ENCODE measurements around the gene TPCN1.
A peak's percentile ranks its signal among the peaks of the same experiment; 100 is the strongest.

TPCN1 gene

GRCh38 chr12:113262710-113263109 is 41.4 kb downstream of the TPCN1 start:
- no peak for DNase-seq (ENCODE audit: low spot score)

GRCh38 chr12:113263431-113263963 is 42.2 kb downstream of the TPCN1 start:
- no peak for DNase-seq (ENCODE audit: low spot score)

DNA sequence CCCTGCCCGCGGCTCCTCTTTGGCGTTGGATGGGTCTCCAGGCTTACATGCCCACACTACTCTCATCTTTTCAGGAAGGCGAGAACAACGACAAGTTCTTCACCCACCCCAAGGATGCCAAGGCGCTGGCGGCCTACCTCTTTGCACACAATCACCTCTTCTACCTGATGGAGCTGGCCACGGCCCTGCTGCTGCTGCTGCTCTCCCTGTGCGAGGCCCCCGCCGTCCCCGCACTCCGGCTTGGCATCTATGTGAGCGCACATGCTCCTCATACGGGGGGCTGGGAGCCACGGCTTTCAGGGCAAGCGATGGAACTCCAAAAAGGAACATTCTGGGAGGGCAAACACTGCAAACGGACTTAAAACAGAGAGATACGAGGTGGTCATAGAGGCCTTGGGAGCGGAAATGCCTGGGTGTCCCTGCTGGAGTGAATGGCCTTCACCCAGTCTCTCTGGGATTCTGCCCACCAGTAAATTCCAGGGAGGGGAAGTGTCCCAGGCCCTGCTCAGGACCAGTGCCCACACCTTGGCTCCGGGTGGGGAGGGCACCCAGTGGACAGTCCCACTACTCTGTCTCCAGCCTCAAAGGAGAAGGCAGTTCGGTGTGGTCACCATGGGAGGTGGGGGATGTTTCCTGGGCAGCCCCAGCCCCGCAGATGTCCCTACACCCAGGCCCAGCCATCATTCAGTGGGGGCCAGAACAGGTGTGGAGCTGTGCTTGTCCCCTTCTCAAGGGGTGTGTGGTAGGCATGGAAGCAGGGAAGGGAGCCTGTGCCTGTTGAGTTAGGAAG is 45.0 kb downstream of the TPCN1 start:
- no peak for DNase-seq (ENCODE audit: low spot score)

DNA sequence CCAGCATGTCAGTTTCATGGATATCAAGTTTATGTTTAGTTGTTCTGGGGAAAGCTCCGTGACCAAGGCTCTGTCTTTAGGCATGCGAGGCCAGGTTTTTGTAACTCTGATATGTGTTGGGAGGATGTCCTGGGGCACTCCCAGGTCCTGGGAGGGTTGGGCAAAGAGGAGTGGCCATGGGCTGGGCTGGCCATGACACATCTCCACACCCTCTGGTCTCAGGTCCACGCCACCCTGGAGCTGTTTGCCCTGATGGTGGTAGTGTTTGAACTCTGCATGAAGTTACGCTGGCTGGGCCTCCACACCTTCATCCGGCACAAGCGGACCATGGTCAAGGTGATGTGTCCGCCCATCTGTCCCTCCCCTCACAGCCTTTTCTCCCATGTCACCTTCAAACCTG is 46.4 kb downstream of the TPCN1 start:
- no peak for DNase-seq (ENCODE audit: low spot score)

DNA sequence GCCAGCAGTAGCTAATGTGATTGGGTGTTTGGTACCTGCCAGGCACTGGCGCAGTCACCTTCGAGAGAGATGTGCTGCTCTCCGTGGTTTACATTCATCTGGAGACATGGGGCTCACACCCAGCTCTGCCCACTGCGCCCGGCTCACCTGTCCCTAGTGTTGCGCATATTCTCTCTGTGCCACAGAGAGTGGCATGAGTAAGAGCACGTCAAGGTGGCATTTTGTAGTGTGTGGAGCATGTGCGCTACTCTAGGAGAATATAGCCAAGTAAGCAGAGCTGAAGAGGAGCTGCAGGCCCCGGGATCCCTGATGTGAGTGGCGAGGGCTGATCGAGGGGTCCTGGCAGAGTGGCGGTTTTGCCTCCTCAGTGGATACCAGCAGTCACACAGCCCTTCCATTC is 46.9 kb downstream of the TPCN1 start:
- DNase-seq (ENCODE audit: low spot score): no peak

DNA sequence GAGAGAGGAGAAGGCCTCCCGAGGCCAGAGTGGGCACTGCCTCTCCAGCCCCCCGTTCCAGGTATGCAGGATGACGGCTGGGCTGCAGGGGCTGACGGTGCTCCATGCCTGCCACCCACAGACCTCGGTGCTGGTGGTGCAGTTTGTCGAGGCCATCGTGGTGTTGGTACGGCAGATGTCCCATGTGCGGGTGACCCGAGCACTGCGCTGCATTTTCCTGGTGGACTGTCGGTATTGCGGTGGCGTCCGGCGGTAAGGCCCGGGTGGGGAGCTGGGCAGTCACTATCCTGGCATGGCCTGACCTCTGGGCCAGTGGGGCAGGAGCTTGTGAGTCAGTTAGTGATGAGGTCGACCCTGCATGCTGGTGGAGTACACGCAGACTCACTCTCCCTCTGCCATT is 47.4 kb downstream of the TPCN1 start:
- no peak for DNase-seq (ENCODE audit: low spot score)

GRCh38 chr12:113269257-113269943 is 48.1 kb downstream of the TPCN1 start:
- DNase-seq (ENCODE audit: low spot score): no peak

DNA sequence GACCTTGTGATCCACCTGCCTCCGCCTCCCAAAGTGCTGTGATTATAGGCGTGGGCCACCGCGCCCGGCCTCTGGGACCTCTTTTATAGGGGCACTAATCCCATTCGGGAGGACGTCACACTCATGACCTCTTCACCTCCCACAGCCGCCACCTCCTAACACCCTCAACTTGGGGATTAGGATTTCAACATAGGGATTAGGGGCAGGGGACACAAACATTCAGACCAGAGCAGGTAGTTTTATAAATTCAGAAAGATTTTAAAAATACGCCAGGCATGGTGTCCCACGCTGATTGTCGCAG is 49.4 kb downstream of the TPCN1 start:
- DNase-seq (ENCODE audit: low spot score): no peak

GRCh38 chr12:113271466-113271852 is 50.2 kb downstream of the TPCN1 start:
- no peak for DNase-seq (ENCODE audit: low spot score)

DNA sequence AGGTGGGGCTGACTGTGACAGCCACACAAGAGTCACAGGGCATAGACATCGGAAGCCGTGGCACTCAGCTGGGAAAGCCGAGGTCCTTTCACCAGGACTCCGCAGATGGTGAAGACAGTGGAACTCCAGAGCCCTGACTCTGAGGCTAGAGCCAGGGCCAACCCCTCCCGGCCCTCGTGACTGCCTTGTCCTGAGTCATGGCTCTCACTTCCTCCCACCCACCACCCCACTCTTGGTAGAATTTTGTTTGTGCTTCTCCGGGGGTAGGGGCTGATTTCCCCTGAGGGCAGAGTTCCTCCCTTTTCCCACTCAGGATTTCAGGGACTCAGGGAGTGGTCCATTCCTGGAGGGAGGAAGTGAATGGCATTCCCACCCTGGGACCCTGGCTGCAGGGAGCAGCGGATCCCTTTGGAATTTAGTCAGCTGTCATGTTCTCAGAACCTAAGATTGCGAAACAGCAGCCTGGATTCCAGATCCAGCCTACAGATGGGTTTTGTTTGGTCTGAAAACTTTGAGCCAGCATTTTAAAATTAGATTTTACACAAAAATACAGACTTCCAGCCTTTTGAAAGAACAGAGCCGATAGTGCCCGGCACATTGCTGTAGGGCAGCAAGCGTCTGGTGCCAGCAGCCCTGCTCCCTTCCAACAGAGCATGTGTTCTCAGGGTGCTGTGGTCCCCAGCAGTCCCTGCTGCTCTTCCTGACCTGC is 50.7 kb downstream of the TPCN1 start:
- DNase-seq (ENCODE audit: low spot score): peak; percentile 20

GRCh38 chr12:113273053-113273725 is 51.9 kb downstream of the TPCN1 start:
- no peak for DNase-seq (ENCODE audit: low spot score)

DNA sequence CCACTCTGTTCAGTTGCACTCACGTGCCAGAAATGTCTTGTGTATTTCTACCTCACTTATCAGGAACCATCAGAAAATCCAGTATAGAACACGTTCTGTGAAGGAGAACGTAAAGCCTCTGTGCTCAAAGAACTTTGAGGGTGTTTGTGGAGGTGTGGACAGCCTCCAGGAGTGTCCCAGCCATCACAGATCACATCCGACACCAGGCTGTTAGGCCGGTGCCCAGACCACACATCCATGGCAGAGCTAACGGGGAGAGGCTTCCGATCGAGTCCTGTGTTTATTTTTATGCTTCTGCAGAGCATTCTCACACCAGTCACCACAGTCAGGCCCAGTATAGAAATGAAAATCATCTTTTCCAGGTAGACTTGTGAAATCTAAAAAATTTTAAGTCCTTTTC is 53.6 kb downstream of the TPCN1 start:
- DNase-seq (ENCODE audit: low spot score): no peak

DNA sequence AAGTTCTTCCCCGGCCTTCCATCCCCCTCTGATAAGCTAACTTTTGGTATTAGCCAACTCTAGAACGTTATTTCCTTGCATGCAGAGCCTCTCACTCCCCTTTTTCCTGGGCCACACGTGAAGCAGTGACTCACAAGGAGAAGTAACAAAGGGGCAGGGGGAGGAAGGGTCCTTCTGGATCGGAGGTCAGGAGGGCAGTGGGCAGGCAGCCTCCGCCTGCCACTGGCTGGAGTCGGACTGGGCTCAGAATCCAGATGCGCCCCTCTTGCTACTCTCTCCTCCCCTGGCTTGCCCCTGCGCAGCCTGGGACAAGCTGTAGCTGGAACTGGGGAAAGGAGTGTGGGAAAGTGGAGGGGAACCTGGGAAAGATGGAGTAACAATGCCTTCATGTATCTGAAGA is 55.0 kb downstream of the TPCN1 start:
- DNase-seq (ENCODE audit: low spot score): no peak

DNA sequence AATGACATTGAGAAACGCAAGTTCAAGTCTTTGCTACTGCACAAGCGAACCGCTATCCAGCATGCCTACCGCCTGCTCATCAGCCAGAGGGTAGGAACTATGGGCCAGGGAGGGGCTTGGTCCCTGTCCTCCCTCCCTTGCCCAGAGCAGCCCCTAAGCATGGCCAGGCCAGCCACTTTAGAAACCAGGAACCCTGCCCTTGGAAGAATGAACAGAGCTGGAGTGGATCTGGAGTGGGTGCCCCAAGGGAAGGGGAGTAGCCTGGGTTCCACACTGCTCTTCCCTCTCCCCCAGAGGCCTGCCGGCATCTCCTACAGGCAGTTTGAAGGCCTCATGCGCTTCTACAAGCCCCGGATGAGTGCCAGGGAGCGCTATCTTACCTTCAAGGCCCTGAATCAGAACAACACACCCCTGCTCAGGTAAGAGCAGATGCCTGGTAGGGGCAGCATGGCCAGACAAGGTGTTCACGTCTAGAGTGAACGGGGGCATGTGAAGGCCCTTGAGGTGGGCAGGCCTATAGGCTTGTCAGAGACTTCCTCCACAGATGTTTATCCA is 55.8 kb downstream of the TPCN1 start:
- no peak for DNase-seq (ENCODE audit: low spot score)

- DNase-seq (ENCODE audit: low spot score): no peak
Observed at GRCh38 chr12:113277511-113277910, 56.2 kb downstream of the TPCN1 start.

- DNase-seq (ENCODE audit: low spot score): no peak
Observed at GRCh38 chr12:113278141-113278540, 56.9 kb downstream of the TPCN1 start.

DNA sequence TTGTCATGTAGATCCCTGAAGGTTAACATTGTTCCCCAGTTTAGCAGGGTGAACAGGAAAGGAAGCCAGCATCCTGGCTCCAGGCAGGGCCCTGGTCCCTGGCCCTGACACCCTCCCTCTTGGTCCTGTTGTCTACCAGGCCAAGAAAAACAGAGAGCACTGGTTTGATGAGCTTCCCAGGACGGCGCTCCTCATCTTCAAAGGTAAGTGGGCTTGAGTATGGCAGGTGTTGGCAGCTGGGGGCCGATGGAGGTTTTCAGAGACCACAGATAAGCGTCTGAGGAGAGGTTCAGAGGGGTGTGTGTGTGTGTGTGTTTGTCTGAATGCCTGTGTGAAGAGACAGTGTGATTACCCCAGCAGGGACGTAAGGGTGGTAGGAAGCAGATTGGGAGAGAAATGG is 57.4 kb downstream of the TPCN1 start:
- DNase-seq (ENCODE audit: low spot score): no peak

- no peak for DNase-seq (ENCODE audit: low spot score)
Observed at GRCh38 chr12:113284751-113285150, 63.5 kb downstream of the TPCN1 start.

DNA sequence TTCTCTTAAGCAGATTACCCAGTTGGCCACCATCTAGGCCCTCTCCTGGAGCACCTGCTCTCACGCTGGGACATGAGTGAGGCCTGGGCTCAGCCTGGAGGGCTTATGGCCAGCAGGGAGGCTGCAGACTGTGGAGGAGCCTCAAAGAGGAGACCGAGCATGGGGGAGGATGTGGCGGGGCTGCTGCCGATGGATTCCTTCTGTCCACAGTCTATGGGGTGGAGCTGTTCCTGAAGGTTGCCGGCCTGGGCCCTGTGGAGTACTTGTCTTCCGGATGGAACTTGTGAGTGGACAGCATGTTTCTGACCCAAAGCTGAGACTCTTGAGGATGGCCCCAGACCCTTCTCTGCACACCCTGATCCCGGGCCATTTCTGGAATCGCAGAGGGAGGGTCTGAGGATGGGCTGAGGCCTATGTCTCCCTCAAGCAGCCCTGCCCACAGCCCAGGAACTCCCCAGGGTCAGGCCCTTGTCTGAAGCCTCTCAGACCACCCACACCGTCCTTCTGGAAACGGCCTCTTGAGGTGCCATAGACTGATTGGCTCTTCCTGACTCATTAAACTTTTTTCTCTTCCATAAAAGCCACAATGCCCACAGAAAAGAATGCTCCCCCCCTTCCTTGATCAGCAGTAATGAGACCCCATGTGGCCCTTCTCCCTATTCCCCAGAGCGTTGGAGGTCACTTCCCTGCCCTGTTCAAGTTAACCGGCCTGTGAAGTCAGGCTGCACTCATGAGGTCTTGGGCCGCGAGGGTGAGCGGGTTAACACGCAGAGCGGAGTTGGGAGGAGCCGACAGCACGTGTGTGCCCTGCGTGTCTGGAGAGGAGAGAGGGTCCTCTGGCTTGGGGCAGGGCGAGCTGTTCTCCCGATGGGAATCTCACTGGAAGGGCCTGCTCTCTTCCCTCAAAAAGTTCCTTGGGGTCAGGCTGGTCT is 64.7 kb downstream of the TPCN1 start:
- no peak for DNase-seq (ENCODE audit: low spot score)

GRCh38 chr12:113286712-113287111 is 65.4 kb downstream of the TPCN1 start:
- DNase-seq (ENCODE audit: low spot score): no peak
